Stimulated activated naive CD8-positive, alpha-beta T cell treated with anti-CD3 and anti-CD28 coated beads, Interleukin-15, Interleukin-2, amounts not matched to agents 100 U/mL and 50 U/mL, for 24 hours (primary cell): ENCODE results near the gene PNMA1.

Source experiments
- ATAC-seq: fragments of 150-1000 bp; cut with Tn5 transposase; one replicate; pipeline ENCODE4 v1.10.0; 2021
- DNase-seq: peaks from one replicate; pipeline ENCODE4 v3.0.0; 2021

The PNMA1 gene

GRCh38 chr14:73663548-73664212 lies 50.5 kb downstream of the PNMA1 start:
- DNase-seq, result no peak
- no peak for ATAC-seq

- no peak for DNase-seq
Measured at GRCh38 chr14:73662487-73662943, 51.7 kb downstream of the PNMA1 start.

GRCh38 chr14:73661872-73662271 lies 52.3 kb downstream of the PNMA1 start:
- no peak for DNase-seq
- no peak for ATAC-seq

More at GRCh38 chr14:73662487-73662943, 51.7 kb downstream of the PNMA1 start:
- no peak for ATAC-seq
